ENCODE data around the gene CALHM1.

DNA sequence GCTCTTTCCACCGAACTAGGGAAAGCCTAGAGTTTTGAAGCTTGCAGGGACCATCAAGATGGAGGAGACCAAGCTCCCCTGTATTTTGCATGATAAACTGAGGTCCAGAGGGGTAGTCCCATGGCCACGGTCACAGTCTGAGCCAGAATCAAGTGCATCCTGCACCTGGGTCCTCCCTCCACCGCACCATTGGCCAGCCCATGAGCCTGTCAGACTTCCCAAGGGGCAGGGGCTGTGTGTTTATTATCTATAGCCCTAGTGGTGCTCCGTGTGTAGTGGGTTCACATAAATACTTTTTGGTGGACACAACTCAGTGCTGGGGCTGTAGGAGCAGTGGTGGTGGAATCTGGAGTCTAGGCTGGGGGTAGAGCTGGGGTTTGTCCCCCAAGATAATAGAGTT, 16.7 kb upstream of the CALHM1 start:
- TF ChIP-seq, protein P1, sequence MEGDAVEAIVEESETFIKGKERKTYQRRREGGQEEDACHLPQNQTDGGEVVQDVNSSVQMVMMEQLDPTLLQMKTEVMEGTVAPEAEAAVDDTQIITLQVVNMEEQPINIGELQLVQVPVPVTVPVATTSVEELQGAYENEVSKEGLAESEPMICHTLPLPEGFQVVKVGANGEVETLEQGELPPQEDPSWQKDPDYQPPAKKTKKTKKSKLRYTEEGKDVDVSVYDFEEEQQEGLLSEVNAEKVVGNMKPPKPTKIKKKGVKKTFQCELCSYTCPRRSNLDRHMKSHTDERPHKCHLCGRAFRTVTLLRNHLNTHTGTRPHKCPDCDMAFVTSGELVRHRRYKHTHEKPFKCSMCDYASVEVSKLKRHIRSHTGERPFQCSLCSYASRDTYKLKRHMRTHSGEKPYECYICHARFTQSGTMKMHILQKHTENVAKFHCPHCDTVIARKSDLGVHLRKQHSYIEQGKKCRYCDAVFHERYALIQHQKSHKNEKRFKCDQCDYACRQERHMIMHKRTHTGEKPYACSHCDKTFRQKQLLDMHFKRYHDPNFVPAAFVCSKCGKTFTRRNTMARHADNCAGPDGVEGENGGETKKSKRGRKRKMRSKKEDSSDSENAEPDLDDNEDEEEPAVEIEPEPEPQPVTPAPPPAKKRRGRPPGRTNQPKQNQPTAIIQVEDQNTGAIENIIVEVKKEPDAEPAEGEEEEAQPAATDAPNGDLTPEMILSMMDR (IDR thresholded peaks at IDR 0.05): no peak
- TF ChIP-seq POLR2A (IDR thresholded peaks at IDR 0.05): no peak

All from thyroid gland (tissue), 4 donors.